ENCODE results near the gene ZBTB2. TPM values are rescaled to one million over a fixed set of nuclear protein-coding genes. Genes with fewer than 3 reads are reported as not detected.

ZBTB2 gene
- total RNA-seq, 1 experiment from 2014 or later: 16.2 TPM

GRCh38 chr6:151370509-151371078, 20.8 kb downstream of the ZBTB2 start:
- Histone ChIP-seq H3K36me3 (ENCODE audit: control insufficient read depth, insufficient read depth, low read length) (0 out of 2 replicates have a peak, but pooled peaks cover 2% of the 10 kb centered on the region), H3K27me3 (ENCODE audit: control insufficient read depth, insufficient read depth, low read length) (no peaks in the 10 kb centered on the region), H3K27ac (ENCODE audit: low read length) (no peak overlapping the region), H3K4me3 (ENCODE audit: low read depth in 2 of 2, low read length in 2 of 2) (no peak overlapping the region), H3K4me1 (ENCODE audit: control insufficient read depth, insufficient read depth, low read length) (peaks cover 10% of the 10 kb centered on the region), H3K9me3 (ENCODE audit: control insufficient read depth, insufficient read depth, low read depth, low read length) (no peaks in the 10 kb centered on the region)
- no TSS peak for BruUV-seq (replicated peaks)
- intact Hi-C loops (cut with micrococcal nuclease; ENCODE audit: unreplicated experiment) (no loop called here), in situ Hi-C loops (cut with HindIII; ENCODE audit: low pct_unique_long_range_greater_than_20kb, low sequenced_read_pairs) (no loop called here)
- ChIA-PET POLR2A (no interaction called here), CTCF (interaction anchor here (0.6 kb wide), 1 partner anchor 479 kb away, joined by 3 read pairs; no protein-coding TSS in a partner anchor)
- 0 out of 2 replicates have a peak, but pooled peaks have one; percentile 54 for ATAC-seq
- DNase-seq (ENCODE audit: low read depth, low spot score): no peak
- TF ChIP-seq POLR2AphosphoS5 (IDR thresholded peaks at IDR 0.05; ENCODE audit: low read depth, low read length): no peak
- TF ChIP-seq SIN3A (IDR thresholded peaks at IDR 0.05; ENCODE audit: borderline replicate concordance, insufficient read depth, low read depth, low read length): no peak
- TF ChIP-seq, protein P1, sequence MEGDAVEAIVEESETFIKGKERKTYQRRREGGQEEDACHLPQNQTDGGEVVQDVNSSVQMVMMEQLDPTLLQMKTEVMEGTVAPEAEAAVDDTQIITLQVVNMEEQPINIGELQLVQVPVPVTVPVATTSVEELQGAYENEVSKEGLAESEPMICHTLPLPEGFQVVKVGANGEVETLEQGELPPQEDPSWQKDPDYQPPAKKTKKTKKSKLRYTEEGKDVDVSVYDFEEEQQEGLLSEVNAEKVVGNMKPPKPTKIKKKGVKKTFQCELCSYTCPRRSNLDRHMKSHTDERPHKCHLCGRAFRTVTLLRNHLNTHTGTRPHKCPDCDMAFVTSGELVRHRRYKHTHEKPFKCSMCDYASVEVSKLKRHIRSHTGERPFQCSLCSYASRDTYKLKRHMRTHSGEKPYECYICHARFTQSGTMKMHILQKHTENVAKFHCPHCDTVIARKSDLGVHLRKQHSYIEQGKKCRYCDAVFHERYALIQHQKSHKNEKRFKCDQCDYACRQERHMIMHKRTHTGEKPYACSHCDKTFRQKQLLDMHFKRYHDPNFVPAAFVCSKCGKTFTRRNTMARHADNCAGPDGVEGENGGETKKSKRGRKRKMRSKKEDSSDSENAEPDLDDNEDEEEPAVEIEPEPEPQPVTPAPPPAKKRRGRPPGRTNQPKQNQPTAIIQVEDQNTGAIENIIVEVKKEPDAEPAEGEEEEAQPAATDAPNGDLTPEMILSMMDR (IDR thresholded peaks at IDR 0.05): peak; percentile 62
- TF ChIP-seq TCF7L2 (IDR thresholded peaks at IDR 0.05; ENCODE audit: low read depth, low read length): no peak
- TF ChIP-seq, protein P2, sequence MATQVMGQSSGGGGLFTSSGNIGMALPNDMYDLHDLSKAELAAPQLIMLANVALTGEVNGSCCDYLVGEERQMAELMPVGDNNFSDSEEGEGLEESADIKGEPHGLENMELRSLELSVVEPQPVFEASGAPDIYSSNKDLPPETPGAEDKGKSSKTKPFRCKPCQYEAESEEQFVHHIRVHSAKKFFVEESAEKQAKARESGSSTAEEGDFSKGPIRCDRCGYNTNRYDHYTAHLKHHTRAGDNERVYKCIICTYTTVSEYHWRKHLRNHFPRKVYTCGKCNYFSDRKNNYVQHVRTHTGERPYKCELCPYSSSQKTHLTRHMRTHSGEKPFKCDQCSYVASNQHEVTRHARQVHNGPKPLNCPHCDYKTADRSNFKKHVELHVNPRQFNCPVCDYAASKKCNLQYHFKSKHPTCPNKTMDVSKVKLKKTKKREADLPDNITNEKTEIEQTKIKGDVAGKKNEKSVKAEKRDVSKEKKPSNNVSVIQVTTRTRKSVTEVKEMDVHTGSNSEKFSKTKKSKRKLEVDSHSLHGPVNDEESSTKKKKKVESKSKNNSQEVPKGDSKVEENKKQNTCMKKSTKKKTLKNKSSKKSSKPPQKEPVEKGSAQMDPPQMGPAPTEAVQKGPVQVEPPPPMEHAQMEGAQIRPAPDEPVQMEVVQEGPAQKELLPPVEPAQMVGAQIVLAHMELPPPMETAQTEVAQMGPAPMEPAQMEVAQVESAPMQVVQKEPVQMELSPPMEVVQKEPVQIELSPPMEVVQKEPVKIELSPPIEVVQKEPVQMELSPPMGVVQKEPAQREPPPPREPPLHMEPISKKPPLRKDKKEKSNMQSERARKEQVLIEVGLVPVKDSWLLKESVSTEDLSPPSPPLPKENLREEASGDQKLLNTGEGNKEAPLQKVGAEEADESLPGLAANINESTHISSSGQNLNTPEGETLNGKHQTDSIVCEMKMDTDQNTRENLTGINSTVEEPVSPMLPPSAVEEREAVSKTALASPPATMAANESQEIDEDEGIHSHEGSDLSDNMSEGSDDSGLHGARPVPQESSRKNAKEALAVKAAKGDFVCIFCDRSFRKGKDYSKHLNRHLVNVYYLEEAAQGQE (IDR thresholded peaks at IDR 0.05; ENCODE audit: insufficient read depth in 1 of 2, low read depth in 2 of 2, low read length in 1 of 2): no peak

- Histone ChIP-seq H3K4me1 (ENCODE audit: control insufficient read depth, insufficient read depth, low read length) (no peaks in the 10 kb centered on the region), H3K27me3 (ENCODE audit: control insufficient read depth, insufficient read depth, low read length) (no peaks in the 10 kb centered on the region), H3K4me3 (ENCODE audit: low read depth in 2 of 2, low read length in 2 of 2) (no peak overlapping the region), H3K27ac (ENCODE audit: low read length) (no peak overlapping the region), H3K36me3 (ENCODE audit: control insufficient read depth, insufficient read depth, low read length) (no peaks in the 10 kb centered on the region; the same call in 1 of the 2 replicates), H3K9me3 (ENCODE audit: control insufficient read depth, insufficient read depth, low read depth, low read length) (no peaks in the 10 kb centered on the region)
- in situ Hi-C loops (cut with HindIII; ENCODE audit: low pct_unique_long_range_greater_than_20kb, low sequenced_read_pairs): no loop called here
- ChIA-PET CTCF (no interaction called here), POLR2A (no interaction called here)
- intact Hi-C loops (cut with micrococcal nuclease; ENCODE audit: unreplicated experiment): no loop called here
- DNase-seq (ENCODE audit: low read depth, low spot score) (no peak), ATAC-seq (no peak)
- BruUV-seq (replicated peaks): no TSS peak
- TF ChIP-seq, protein P1 (IDR thresholded peaks at IDR 0.05): no peak
- TF ChIP-seq TCF7L2 (IDR thresholded peaks at IDR 0.05; ENCODE audit: low read depth, low read length) (no peak), SIN3A (IDR thresholded peaks at IDR 0.05; ENCODE audit: borderline replicate concordance, insufficient read depth, low read depth, low read length) (no peak), POLR2AphosphoS5 (IDR thresholded peaks at IDR 0.05; ENCODE audit: low read depth, low read length) (no peak)
- TF ChIP-seq, protein P2 (IDR thresholded peaks at IDR 0.05; ENCODE audit: insufficient read depth in 1 of 2, low read depth in 2 of 2, low read length in 1 of 2): no peak
Measured at GRCh38 chr6:151365233-151365632, 26.1 kb downstream of the ZBTB2 start.
